HG02840 (cell line): Measurements from ENCODE around the gene HERPUD2.
"Not testable (repeated sequence)": the region's sequence is repeated elsewhere in the genome, so short reads cannot be mapped to it uniquely, and the experiment has no call there.

ENCODE experiments used
- ATAC-seq: cut with Tn5 transposase; IDR thresholded peaks from one replicate; pipeline ENCODE4 v1.9.1; 2021; ENCODE audit warnings: mild to moderate bottlenecking, moderate library complexity, moderate number of reproducible peaks; ENCODE audit not compliant: unreplicated experiment, low FRiP score

HERPUD2 gene

DNA sequence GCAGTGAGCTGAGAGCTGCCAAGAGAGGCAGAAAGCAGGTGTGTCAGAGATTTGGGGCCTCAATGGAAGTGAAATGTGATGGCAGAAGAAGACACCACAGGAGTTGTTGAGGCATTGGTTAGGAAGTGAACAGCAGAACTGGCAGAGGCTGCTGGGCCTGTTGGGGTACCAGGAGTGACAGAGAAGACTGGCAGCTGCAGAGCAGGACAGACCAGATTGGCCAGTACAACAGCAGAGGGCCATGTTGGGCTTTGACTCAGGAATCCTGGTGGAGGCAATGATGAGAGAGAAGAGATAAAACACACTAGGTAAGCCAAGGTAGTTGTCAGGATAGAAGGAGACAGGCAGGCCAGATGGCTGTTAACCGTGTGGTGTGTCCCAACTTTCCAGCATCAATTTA lies 19.9 kb upstream of the HERPUD2 start:
- ATAC-seq: no peak

GRCh38 chr7:35714407-35714806 lies 19.5 kb upstream of the HERPUD2 start:
- ATAC-seq: no peak

DNA sequence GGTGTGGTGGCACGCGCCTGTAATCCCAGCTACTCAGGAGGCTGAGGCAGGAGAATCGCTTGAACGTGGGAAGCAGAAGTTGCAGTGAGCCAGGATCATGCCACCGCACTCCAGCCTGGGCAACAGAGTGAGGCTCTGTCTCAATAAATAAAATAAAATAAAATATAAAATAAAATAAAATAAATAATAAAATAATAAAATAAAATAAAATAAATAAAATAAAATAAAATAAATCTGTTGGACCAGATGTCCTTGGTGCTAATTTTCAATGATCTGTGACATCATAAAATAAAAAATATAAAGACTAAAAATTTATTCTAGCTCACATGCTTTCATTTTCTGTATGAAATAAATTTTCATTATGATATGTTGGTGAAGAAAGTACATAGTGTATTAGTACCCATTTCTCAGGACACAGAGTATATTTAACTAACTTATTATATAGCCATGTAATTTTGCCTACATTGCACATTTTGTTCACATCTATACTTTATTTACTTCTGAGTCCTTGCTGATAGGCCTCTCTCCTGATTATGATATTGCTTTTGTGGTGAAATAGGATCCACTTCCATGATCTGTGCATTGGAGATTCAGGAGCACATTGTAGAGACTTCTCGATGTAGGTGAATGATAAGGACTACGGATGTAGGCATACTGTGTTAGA lies 17.8 kb upstream of the HERPUD2 start:
- no peak for ATAC-seq

GRCh38 chr7:35707422-35707821 lies 12.5 kb upstream of the HERPUD2 start:
- ATAC-seq: no peak

- no peak for ATAC-seq
Observed at GRCh38 chr7:35705932-35706461, 11.1 kb upstream of the HERPUD2 start.

GRCh38 chr7:35704261-35704660 lies 9.3 kb upstream of the HERPUD2 start:
- ATAC-seq: no peak

- no peak for ATAC-seq
Observed at GRCh38 chr7:35702541-35702940, 7.6 kb upstream of the HERPUD2 start.

GRCh38 chr7:35701287-35701900 lies 6.5 kb upstream of the HERPUD2 start:
- no peak for ATAC-seq

DNA sequence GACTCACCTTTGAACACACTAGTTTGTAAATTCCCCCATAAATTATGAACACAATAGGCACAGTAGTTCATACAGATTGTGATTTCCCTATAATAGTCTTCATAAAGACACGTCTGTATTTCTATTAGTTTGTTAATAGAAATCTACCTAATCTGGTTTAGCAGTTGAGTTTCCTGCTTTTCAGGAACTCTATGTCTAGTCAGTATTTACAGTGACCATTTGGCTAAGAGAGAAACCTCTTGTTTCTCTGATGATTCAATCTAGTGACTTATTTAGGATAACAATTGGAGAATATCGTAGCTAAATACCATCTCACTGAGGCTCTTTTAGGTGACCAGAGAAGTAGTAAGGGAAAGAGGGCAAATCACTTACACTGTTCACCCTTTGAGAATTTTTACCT lies 5.9 kb upstream of the HERPUD2 start:
- no peak for ATAC-seq

GRCh38 chr7:35700333-35700732 lies 5.4 kb upstream of the HERPUD2 start:
- ATAC-seq: no peak

DNA sequence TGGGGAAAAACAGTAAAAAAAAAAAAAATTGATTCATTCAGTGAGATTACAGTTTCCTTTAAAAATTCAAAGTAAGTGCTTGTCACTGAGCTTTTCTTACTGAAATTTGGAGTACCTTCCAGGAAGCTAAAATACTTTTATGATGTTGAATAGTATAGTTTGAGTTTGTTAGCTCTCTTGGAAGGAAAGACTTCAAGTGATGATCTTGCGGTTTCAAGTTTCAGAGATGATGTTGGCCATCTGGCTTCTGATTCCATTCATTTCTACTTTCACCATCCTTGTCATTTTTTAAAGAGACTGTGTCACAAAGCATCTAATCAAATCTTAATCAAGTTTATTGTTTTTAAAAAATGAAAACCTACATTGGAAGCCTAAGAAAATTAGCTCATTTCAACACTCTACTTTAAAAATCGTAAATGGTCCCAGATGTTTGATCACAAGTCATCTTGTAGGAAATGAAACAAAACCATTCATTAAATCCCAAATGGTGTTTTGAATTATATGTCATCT lies 4.9 kb upstream of the HERPUD2 start:
- ATAC-seq: no peak

DNA sequence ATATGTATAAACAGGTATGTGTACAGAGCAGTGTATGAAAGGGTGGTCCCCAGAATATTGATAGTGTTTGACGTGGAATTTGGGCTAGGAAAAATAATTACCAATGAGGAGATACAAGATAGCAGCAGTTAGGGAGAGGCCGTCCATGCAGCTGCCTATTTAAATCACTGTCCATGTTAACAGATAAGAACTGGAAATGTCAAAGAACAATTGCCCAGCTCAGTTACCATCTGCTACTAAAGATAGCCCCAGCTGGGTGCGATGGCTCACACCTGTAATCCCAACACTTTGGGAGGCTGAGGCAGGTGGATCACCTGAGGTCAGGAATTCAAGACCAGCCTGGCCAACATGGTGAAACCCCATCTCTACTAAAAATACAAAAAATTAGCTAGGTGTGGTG lies 3.4 kb upstream of the HERPUD2 start:
- ATAC-seq: not testable (repeated sequence)

DNA sequence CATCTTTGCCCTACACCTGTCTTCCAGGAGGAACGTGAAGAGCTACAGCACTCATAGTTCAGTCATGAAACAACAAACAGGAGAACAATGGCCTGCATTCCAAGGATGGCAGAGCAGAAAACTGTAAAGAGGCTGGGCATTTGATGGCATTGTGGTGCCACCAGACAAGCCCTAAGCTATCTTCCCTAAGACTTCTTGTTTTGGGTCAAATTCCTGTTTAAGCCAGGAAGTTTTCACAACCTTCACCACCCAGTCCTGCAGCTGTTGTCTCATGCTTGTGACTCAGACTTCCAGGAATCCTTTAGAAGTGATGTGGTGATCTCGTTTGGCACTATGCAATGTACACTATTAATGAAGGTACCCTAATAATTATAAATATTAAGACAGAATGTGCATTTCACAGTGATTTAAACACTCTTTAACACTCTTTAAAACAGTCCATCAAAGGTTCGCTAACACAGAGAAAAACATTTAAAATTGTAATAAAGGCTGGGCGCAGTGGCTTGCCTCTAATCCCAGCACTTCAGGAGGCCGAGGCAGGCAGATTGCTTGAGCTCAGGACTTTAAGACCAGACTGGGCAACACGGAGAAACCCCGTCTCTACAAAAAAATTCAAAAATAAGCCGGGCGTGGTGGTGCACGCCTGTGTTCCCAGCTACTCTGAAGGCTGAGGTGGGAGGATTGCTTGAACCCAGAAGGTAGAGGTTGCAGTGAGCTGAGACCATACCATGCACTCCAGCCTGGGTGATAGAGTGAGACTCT lies 2.7 kb upstream of the HERPUD2 start:
- ATAC-seq: no peak

GRCh38 chr7:35695987-35696386 lies 1.1 kb upstream of the HERPUD2 start:
- no peak for ATAC-seq

DNA sequence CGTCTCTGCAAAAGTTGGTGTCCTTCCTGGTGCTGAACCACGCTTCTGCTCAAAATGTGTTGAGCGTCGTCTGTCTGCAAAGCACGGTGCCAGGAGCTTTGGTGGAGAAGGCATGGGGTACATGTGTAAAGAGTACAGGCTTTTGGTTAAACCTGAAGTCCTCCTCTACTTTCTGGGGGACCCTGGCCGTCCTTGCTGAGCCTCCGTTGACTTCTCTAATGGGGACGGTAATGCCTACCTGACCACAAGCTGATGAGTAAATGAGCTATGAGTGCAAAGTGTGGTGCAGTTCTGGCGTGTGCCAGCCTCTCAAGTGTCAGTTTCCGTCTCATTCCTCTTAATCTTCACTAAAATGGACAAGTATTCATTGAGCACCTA lies 527 bp upstream of the HERPUD2 start:
- peak; percentile 4 for ATAC-seq

- ATAC-seq: peak; percentile 22
Observed at GRCh38 chr7:35694161-35694783, 663 bp downstream of the HERPUD2 start.

DNA sequence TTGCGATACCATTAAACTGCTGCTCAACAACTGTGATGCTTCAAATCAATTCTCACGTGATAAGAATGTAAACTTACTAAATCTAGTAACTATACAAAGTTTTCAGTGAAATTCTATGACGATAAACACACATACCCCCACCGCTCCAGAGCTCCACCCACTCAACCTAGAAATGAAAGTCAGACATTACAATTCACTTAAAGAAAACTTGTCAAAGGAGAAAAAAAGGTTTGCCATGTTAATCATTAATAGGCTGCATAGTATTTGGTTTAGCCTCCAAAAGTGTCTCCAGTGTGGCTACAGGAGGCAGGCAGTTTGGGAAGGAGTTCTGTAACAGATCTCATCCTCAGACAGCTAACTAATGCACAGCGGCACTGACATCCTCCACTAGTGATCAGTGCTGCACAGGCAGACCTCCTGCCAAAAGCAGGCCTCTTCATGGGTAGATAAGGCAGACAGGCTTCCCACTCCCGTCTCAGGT lies 3.1 kb downstream of the HERPUD2 start:
- ATAC-seq: no peak

DNA sequence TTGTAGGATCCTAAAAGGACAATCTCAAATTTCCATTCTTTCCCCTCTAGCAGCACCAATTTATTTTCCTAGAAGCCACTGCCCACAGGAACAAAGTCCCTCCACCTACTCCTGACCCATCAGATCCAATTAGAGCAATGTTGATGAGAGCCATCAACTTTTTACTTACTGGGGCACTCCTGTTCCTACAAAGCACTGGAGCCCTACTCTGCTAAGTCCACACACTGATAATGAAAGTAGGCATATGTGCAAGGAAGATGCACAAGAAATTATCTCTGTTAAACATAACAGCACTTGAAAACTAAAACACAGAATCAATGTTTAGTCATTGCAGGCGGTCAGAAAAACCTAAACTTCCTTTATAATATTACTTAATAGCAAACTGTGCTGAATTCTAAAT lies 3.6 kb downstream of the HERPUD2 start:
- ATAC-seq: no peak

DNA sequence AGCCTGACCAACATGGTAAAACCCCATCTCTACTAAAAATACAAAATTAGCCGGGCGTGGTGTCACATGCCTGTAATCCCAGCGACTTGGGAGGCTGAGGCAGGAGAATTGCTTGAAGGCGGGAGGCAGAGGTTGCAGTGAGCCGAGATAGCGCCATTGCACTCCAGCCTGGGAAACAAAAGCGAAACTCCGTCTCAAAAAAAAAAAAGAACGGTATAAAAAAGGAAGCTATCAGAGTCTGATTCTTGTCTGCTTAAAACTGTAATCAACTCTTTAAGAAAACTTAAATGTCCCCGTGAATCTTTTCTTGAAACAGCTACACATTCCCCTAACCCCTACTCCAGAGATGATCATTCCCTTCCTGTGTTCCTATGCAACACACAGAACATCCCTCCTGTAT lies 4.3 kb downstream of the HERPUD2 start:
- ATAC-seq: not testable (repeated sequence)

DNA sequence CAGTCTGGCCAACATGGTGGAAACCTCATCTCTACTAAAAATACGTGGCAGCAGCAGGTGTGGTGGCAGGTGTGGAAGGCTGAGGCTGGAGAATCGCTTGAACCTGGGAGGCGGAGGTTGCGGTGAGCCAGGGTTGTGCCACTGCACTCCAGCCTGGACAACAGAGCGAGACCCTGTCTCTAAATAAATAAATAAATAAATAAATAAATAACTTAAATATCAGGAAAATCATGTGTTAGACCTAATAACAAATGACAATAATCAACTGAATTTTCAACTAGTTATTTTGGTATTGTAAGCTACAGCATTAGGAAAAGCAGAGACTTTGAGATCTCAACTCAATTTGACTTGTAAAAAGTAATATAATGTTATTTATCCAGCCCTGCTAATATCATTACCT lies 9.2 kb downstream of the HERPUD2 start:
- ATAC-seq: no peak
